H1 (cell line): ENCODE measurements around the gene RBMX.

Experiments
- CEBPB ChIP-seq: IDR thresholded peaks from 2 replicates; pipeline ENCODE4 v1.6.1; 2012; ENCODE audit warnings: low read depth, low read length
- CTCF ChIP-seq, 3 experiments: IDR thresholded peaks; 1 replicate in 2 of 3; 2 replicates in 1 of 3; pipeline versions ENCODE4 v1.5.1 to v1.6.1; 2011; ENCODE audit warnings: low read length in 3 of 3, mild to moderate bottlenecking in 3 of 3, inconsistent platforms in 2 of 3, low read depth in 1 of 3, moderate library complexity in 1 of 3; ENCODE audit not compliant: insufficient read depth in 1 of 3; ENCODE audit errors: control extremely low read depth in 1 of 3
- NRF1 ChIP-seq: IDR thresholded peaks from 2 replicates; pipeline ENCODE4 v1.6.1; 2011; ENCODE audit warnings: mild to moderate bottlenecking, low read depth, low read length, improper control_type of control experiment
- POLR2A ChIP-seq, 2 experiments: IDR thresholded peaks; 1 replicate in 1 of 2; 2 replicates in 1 of 2; pipeline ENCODE4 v1.6.1; 2011; ENCODE audit warnings: low read depth in 2 of 2, low read length in 2 of 2, mild to moderate bottlenecking in 2 of 2; ENCODE audit errors: control extremely low read depth in 1 of 2
- RXRA ChIP-seq: IDR thresholded peaks from 2 replicates; pipeline ENCODE4 v1.6.1; 2011; ENCODE audit warnings: low read depth, mild to moderate bottlenecking, low read length, moderate library complexity; ENCODE audit not compliant: insufficient read depth
- SIN3A ChIP-seq, 2 experiments: IDR thresholded peaks in 1 of 2; conservative IDR thresholded peaks in 1 of 2; 2 replicates each; pipeline ENCODE4 v1.6.1; 2011 to 2012; ENCODE audit warnings: low read length in 2 of 2, improper control_type of control experiment in 1 of 2, low read depth in 1 of 2, mild to moderate bottlenecking in 1 of 2
- SUZ12 ChIP-seq: fragments of 200-600 bp; sonication (generic); IDR thresholded peaks from 2 replicates; pipeline ENCODE4 v1.6.1; 2012; ENCODE audit warnings: mild to moderate bottlenecking, inconsistent platforms, low read length, moderate library complexity, mixed read lengths
- YY1 ChIP-seq: IDR thresholded peaks from 2 replicates; pipeline ENCODE4 v1.6.1; 2011; ENCODE audit warnings: low read depth, mild to moderate bottlenecking, low read length

- no peak for TF ChIP-seq CTCF (IDR thresholded peaks at IDR 0.05; ENCODE audit: control extremely low read depth in 1 of 3, insufficient read depth in 1 of 3, low read depth in 1 of 3, low read length in 3 of 3)
- no peak for TF ChIP-seq POLR2A (IDR thresholded peaks at IDR 0.05; ENCODE audit: control extremely low read depth in 1 of 2, low read depth in 2 of 2, low read length in 2 of 2)
- TF ChIP-seq RXRA: no peak
- TF ChIP-seq SIN3A (conservative IDR thresholded peaks at IDR 0.05 in 1 of 2, IDR thresholded peaks at IDR 0.05 in 1 of 2; ENCODE audit: low read depth in 1 of 2, low read length in 2 of 2): no peak
- TF ChIP-seq SUZ12: no peak
- no peak for TF ChIP-seq YY1
- TF ChIP-seq NRF1: no peak
- TF ChIP-seq CEBPB: no peak
These were observed 32.7 kb downstream of the RBMX start for GRCh38 chrX:136847874-136848273.
